C4-2B (cell line): Measurements from ENCODE around the gene WEE1.

ENCODE experiments used
- H3K27ac ChIP-seq: fragments of 450-650 bp; 2 replicates; pipeline ENCODE4 v1.5.1; 2017
- ZFX ChIP-seq: fragments of 450-650 bp; IDR thresholded peaks from 2 replicates; pipeline ENCODE4 v1.6.1; 2017
- TF ChIP-seq, protein P1 (sequence below): fragments of 450-650 bp; conservative IDR thresholded peaks from 2 replicates; pipeline ENCODE4 v1.5.1; 2017; ENCODE audit warnings: mild to moderate bottlenecking

The WEE1 gene

GRCh38 chr11:9561279-9561982, 12.0 kb upstream of the WEE1 start:
- no peak for TF ChIP-seq ZFX
- TF ChIP-seq, protein P1, sequence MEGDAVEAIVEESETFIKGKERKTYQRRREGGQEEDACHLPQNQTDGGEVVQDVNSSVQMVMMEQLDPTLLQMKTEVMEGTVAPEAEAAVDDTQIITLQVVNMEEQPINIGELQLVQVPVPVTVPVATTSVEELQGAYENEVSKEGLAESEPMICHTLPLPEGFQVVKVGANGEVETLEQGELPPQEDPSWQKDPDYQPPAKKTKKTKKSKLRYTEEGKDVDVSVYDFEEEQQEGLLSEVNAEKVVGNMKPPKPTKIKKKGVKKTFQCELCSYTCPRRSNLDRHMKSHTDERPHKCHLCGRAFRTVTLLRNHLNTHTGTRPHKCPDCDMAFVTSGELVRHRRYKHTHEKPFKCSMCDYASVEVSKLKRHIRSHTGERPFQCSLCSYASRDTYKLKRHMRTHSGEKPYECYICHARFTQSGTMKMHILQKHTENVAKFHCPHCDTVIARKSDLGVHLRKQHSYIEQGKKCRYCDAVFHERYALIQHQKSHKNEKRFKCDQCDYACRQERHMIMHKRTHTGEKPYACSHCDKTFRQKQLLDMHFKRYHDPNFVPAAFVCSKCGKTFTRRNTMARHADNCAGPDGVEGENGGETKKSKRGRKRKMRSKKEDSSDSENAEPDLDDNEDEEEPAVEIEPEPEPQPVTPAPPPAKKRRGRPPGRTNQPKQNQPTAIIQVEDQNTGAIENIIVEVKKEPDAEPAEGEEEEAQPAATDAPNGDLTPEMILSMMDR: no peak
- no peak overlapping the region for H3K27ac ChIP-seq

DNA sequence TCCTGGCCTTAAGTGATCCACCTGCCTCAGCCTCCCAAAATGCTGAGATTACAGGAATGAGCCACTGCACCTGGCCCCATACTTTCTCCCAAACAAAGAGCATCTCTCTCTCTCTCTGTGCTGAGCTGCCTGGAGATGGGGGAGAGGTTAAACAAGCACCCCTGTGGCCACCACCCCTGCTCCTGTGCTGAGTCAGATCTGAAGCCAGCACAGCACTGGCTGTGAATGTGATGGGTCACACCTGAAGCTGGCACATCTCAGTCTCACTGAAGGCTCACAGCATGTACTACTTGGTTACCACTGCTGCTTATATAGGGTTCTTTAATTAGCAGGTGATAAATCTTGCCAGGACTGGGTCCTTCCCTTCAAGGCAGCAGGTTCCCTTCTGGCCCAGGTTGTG, 10.8 kb upstream of the WEE1 start:
- H3K27ac ChIP-seq: no peak overlapping the region
- TF ChIP-seq, protein P1: no peak
- no peak for TF ChIP-seq ZFX

GRCh38 chr11:9563196-9563730, 10.2 kb upstream of the WEE1 start:
- TF ChIP-seq, protein P1: no peak
- no peak for TF ChIP-seq ZFX
- H3K27ac ChIP-seq: no peak overlapping the region

DNA sequence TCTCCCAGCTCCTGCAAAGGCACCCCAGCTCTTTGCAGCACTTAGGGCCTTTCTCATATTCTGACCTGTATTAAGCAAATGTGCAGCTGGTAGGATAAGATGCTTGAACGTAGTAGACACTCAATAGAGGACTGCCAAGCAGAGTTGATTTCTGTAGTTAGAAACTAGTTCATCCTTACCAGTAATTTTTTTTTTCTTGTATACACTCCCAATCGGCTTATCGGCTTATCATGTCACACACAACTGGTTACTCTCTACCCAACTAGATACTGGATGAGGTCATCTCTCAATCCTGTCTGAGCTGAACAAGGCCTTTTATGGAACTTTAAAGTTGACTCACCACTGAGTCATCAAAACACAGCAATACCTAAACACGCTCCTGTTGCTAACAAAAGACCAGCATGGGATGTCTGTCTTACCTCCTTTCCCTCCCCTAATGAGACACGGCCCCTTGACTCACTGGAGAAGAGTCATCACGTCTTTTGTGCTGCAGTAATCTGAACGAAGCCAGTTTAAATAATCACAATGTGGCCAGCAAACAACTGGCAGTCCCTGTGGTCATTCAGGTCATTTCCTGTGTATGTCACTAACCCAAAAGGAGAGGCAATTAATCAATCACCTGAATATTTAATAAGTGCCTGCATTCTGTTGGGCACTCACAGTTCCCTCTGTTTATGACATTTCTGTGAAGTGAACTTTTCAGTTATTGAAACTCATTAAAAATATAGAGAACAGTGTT, 7.5 kb upstream of the WEE1 start:
- H3K27ac ChIP-seq: no peak overlapping the region; the same call in 1 of the 2 replicates
- TF ChIP-seq ZFX: no peak
- TF ChIP-seq, protein P1: no peak

- no peak for TF ChIP-seq ZFX
- TF ChIP-seq, protein P1: no peak
- no peak overlapping the region for H3K27ac ChIP-seq
Measured at GRCh38 chr11:9566561-9567063, 6.9 kb upstream of the WEE1 start.

DNA sequence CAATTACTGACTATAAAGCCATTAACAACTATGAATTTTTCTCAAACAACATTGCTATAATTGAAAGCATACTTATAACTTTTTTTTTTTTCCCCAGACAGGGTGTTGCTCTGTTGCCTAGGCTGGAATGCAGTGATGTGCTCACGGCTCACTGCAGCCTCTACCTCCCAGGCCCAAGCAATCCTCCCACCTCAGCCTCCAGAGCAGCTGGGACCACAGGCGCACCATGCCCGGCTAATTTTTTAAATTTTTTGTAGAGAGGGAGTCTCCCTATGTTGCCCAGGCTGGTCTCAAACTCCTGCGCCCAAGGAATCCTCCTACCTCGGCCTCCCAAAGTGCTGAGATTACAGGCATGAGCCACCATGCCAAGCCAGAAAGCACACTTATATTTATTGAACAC, 6.1 kb upstream of the WEE1 start:
- peak overlapping the region; percentile 41 for H3K27ac ChIP-seq
- TF ChIP-seq ZFX: no peak
- TF ChIP-seq, protein P1: no peak
